Inflammatory macrophage treated with lipopolysaccharide for 4 hours (primary cell): ENCODE results near the gene SRI.

Experiments
- DNase-seq: peaks from one replicate; pipeline ENCODE4 v3.0.0-alpha.2; 2020

SRI gene, protein sequence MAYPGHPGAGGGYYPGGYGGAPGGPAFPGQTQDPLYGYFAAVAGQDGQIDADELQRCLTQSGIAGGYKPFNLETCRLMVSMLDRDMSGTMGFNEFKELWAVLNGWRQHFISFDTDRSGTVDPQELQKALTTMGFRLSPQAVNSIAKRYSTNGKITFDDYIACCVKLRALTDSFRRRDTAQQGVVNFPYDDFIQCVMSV

DNA sequence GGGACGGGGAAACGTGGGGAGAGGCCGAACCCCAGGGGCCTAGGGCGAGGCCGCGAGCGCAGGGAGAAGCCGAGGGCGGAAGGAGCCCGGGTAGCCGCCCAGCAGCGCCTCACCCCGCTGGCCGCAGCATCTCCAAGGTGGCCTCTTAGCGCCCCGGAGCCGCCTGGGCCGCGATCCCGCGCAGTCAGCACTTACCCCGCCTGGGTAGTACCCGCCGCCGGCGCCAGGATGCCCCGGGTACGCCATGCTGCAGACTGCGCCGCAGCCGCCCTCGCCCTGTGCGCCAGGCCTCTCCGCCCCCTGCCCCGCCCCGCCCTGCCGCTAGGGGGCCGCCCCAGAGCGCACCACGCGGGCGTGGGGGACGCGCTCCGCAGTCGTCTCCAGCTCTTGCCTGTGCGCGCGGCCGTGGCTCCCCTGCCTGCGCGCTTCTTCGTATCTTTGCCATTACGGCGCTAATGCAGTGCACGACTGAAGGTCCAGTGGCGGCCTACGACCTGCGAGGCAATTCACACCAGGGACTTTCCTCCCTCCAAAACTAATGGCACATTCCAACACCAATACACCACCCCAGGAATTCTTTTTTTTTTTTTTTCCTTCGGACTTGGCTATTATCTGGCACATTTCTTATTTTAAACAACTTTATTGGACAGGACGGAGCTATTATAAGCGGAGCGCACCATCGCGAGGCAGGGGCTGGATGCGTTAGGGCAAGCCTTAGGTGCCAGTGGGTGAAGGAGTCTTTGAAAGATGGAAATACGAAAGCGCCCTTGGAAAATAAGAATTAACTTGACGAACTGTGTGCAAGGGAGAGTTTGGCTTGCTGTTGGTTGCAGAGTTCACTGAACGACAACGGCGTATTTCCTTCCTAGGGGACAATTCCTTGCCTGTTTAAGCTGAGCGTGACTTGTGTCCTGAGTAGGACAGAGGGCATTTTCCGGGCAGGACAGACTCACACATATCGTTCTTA, at the start of gene SRI:
SRI (minus strand) TSS at position 258 of the 967 bp plus-strand sequence; CDS start at position 246, 12 bp downstream.
- DNase-seq, result peak; percentile 89

- peak; percentile 86 for DNase-seq
These were observed 49.7 kb upstream of the SRI start for GRCh38 chr7:88269586-88269985.

DNA sequence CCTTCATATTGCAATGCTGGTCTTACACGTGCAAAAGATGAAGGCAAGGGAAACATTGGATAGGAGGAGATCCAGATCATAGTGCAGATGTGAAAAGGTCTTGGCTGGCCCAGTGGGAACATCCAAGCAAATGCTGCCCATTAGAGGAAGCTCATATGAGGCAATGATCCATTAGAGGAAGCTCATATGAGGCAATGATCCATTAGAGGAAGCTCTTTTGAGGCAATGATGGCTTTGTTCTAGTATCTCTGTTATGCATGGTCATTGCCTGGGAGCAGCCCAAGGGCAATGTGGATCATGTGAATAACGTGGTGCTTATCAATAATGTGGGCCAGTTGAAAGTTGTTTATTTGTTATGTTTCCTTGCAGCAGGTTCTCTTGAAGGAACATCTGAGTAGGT, 49.0 kb upstream of the SRI start:
- DNase-seq, result peak; percentile 91

DNA sequence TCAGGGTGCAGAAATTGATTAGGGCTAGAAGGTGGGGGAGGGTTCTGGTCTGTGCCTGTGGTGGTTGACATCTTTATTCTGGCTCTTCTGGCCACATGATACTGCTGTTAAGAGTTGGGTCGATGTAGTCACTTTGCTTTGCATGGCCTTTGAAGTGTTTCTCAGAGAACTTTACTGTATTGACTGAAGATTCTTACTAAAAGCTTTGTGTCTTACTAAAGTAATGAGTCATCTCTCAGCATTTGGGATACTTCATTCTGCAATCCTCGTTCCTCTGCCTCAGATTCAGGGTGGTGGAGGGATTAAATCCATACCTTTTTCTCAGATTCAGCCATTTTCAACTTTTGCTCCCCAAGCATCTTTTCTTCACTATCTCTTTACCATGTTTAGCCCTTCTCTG, 48.2 kb upstream of the SRI start:
- peak; percentile 66 for DNase-seq

DNA sequence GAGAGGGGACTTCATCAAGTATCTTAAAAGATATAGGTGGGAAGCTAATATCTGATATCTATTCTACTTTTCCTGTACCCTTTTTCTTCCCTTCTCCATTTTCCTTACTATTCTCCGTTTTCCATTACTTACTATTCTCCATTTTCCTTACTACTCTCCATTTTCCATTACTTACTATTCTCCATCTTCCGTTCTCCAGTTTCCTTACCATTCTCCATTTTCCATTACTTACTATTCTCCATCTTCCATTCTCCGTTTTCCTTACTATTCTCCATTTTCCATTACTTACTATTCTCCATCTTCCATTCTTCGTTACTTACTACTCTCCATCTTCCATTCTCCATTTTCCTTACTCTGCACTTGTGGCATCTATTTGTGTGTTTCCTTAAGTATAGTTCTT, 47.6 kb upstream of the SRI start:
- DNase-seq, result no peak

- peak; percentile 75 for DNase-seq
These were observed 45.1 kb upstream of the SRI start for GRCh38 chr7:88264987-88265386.

DNA sequence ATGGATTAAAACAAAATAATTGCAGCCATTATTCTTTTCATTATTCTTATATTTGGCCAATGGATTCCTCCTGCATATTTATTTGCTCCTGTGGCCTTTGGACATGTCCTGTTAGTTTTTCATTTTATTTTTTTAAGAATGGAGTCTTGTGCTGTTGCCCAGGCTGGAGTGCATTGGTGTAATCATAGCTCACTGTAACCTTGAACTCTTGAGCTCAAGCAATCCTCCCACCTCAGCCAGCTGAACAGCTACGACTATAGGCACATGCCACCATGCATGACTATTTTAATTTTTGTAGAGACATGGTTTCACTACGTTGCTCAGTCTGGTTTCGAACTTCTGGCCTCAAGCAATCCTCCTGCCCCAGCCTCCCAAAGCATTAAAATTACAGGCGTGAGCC, 42.7 kb upstream of the SRI start:
- no peak for DNase-seq

GRCh38 chr7:88260719-88261118, 40.9 kb upstream of the SRI start:
- no peak for DNase-seq

DNA sequence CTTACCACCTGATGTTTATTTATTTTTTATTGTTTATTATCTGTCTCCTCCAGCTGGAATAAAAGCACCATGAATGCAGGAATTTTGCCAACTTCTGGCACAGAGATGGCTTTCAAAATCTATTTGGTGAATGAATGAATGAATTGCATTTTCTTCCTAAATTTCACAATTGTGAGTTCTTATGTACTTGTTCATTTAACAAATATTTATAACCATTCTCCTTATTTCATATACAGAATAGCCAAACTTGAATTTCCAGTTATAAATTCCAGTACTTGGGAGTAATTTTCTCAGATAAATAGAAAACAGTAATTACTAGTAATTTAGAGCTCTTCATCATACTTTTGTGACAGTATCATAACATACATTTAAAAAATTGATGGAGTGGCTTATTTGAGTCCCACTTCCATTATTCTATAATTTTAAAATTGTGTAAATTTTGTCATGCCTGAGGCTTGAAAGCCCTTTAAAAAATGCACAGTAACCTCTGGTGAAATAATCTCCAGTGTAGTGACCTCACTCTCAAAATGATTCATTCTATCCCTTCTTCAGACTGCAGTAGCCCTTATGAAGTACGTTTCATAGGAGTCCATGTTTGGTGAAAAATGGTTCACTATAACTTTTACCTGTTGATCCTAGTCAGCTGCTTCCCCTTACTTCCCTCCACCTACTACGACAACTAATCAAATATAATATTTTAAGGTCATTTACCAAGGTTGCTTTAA, 40.0 kb upstream of the SRI start:
- DNase-seq, result peak; percentile 53

DNA sequence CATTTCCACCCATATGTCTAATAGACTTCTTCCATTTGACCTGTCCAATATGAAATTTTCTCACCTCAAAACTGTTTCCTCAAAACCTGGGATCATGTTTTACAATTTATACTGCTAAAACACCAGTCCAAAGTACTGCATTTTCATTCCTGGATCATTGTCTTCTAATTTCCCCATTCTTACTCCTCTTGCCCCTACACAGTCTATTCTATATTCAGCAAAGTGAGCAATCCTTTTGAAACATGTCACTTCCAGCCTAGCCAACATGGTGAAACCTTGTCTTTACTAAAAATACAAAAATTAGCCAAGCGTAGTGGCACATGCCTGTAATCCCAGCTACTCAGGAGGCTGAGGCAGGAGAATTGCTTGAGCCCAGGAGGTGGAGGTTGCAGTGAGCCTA, 38.5 kb upstream of the SRI start:
- DNase-seq, result peak; percentile 41

GRCh38 chr7:88256906-88257305, 37.1 kb upstream of the SRI start:
- DNase-seq, result peak; percentile 34

DNA sequence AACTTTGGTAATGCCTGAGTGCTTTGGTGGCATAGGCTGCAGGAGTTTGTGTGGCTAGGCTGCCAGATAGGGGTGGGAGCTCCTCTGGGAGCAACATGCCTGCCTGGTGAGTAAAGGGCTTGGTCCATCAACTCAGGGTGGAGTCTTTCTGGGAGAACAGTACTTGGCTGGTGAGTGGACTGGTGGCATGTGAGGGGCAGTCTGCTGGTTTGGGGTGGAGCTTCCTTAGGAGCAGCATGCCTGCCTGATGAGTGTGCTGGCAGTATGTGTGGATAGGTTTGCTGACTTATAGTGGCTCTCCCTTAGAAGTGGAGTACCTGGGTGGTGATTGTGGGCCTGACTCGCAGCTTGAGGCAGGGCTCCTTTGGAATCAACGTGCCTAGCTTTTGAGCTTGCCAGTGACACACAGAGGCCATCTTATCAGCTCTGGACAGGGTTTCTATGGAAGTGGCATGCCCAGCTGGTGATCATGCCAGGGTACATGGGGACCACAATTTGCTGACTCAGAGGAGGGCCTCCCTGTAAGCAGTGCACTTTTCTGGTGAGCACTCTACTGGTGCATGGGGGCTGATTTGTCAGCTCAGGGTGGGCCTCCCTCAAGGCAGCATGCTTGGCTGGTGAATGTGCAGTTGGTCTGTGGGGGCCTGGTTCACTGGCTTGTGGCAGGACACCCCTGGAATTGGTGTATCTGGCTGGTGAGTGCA, 35.0 kb upstream of the SRI start:
- DNase-seq, result no peak

GRCh38 chr7:88253640-88254039, 33.8 kb upstream of the SRI start:
- DNase-seq, result no peak

DNA sequence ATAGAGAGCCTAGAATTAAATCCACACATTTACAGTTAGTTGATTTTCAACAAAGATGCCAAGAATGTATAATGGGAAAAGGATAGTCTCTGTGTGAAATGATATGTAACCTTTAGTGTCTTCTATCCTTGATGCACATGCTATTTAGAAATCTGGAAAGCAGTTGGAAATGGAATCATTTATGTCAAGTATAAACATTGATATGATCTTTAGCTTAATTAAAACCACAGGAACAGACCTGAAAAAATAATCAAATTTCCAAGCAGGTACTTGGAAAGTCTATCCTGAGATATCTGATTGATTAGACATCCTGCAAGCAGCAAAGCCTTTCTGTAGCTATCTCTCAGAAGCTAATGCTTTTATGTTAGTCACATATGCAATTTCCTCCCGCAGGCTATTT, 24.4 kb upstream of the SRI start:
- DNase-seq, result no peak

DNA sequence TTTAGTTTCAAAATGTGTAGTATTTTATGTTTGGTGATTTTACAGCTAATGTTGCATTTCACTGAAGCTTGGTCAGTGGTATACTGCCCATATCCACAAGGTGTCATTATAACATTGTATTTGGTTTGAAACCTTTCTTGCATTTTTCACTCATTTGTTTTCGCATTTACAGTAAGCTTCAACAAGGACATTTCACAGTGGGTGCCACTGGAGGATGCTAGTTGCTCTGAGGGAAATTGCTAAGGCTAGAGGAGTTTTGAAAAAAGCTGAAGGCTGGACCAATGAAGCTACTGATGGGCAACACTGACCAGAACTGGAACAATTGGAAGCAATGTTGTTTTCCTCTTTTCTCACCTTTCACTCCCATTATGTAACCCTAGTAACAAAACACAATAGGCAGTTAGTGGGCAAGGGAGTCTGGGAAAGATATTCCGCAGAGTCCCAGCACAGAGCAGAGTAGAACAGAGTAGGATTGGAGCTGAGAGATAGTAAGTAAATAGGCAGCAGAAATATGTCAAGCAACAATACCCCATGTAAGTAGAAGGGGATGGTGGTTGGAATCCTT, 23.6 kb upstream of the SRI start:
- peak; percentile 71 for DNase-seq

GRCh38 chr7:88239852-88240251, 20.0 kb upstream of the SRI start:
- no peak for DNase-seq

DNA sequence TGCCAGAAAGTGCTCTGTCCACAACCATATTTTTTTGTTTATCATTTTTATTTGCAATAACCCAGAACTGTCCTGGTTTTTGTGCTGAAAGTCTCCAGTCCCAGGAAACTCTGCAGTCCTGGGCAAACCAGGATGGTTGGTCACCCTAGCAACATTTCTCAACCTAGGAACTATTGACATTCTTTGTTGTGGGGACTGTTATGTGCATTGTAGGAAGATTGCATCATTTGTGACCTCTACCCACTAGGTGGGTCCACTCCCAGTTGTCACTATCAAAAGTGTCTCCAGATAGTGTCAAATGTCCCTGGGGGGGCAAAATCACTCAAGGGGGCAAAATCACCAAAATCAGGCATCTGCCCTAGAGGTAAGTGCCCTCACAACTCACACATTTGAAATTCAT, 14.0 kb upstream of the SRI start:
- no peak for DNase-seq

- no peak for DNase-seq
These were observed 10.8 kb upstream of the SRI start for GRCh38 chr7:88230646-88231045.

DNA sequence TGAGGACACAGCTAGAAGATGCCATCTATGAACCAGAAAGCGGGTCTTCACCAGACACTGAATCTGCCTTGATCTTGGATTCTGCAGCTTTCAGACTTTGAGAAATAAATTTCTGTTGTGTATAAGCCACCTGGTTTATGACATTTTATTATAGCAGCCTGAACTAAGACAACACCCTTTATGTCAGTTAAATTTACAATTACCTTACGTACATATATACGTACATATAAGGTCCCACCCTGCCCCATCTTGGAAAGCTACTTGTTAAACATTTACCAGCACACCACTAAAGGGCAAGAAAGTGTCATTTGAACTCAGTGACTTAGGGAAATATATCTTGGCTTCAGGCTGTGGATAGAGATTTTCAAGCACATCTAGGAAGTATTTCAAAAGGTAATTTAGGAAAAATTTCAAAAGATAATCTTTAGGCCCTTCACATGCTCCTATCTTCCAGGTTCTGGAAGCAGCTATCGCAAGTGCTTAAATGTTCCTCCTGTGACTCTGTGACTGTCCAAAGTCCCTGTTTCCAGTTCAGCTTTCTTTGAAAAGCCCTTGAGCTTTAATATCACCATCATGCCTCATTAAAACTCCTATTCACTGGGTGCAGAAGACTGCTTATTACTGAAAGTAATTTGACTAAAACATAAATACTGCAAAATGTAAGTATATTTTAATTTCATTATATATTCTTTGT, 9.6 kb upstream of the SRI start:
- DNase-seq, result no peak

- DNase-seq, result peak; percentile 82
These were observed 7.2 kb upstream of the SRI start for GRCh38 chr7:88226886-88227516.

- no peak for DNase-seq
These were observed 6.4 kb upstream of the SRI start for GRCh38 chr7:88226201-88226600.
